Astrocyte of the spinal cord (primary cell): ENCODE measurements around the gene ZNRF1.
A peak's percentile ranks its signal among the peaks of the same experiment; 100 is the strongest.

Experiments used
- DNase-seq: peaks from one replicate; pipeline ENCODE4 v3.0.0; 2011; ENCODE audit warnings: low read depth, low spot score
- H3K4me3 ChIP-seq: 2 replicates; pipeline ENCODE4 v1.5.1; 2011; ENCODE audit warnings: low read depth, mild to moderate bottlenecking, low read length, moderate library complexity
- CTCF ChIP-seq: IDR thresholded peaks from 2 replicates; pipeline ENCODE4 v1.5.1; 2012; ENCODE audit warnings: low read depth, mild to moderate bottlenecking, low read length, inconsistent platforms
- in situ Hi-C: cut with HindIII; loops from 2 replicates; pipeline ENCODE4 v1.10.0; 2017; ENCODE audit warnings: low sequenced_read_pairs

The ZNRF1 gene

GRCh38 chr16:74990832-74991231 is 8.0 kb upstream of the ZNRF1 start:
- no peak overlapping the region for H3K4me3 ChIP-seq
- DNase-seq = no peak
- in situ Hi-C loops = no loop called here
- no peak for TF ChIP-seq CTCF

GRCh38 chr16:74991268-74991592 is 7.6 kb upstream of the ZNRF1 start:
- no peak for DNase-seq
- H3K4me3 ChIP-seq = no peak overlapping the region
- no peak for TF ChIP-seq CTCF
- in situ Hi-C loops = no loop called here

- no peak overlapping the region for H3K4me3 ChIP-seq
- DNase-seq = no peak
- in situ Hi-C loops = no loop called here
- no peak for TF ChIP-seq CTCF
Observed at GRCh38 chr16:74991593-74992403, 7.0 kb upstream of the ZNRF1 start.

GRCh38 chr16:74995986-74996385 is 2.8 kb upstream of the ZNRF1 start:
- in situ Hi-C loops = no loop called here
- no peak overlapping the region for H3K4me3 ChIP-seq
- TF ChIP-seq CTCF = no peak
- DNase-seq = no peak

- TF ChIP-seq CTCF = no peak
- no peak for DNase-seq
- in situ Hi-C loops = no loop called here
- no peak overlapping the region for H3K4me3 ChIP-seq
Observed at GRCh38 chr16:74997042-74997491, 1.8 kb upstream of the ZNRF1 start.

GRCh38 chr16:74999219-74999608 is 390 bp downstream of the ZNRF1 start:
- no peak for DNase-seq
- no peak for TF ChIP-seq CTCF
- in situ Hi-C loops = no loop called here
- peak overlapping the region; percentile 75 for H3K4me3 ChIP-seq
